GM12801 (cell line): ENCODE data around the gene KIAA0513.

ENCODE experiments used
- TF ChIP-seq, protein P1 (sequence below): IDR thresholded peaks from one replicate; pipeline ENCODE4 v1.5.1; 2011; ENCODE audit warnings: control low read depth; ENCODE audit not compliant: insufficient read length; ENCODE audit errors: extremely low read depth

Gene KIAA0513

DNA sequence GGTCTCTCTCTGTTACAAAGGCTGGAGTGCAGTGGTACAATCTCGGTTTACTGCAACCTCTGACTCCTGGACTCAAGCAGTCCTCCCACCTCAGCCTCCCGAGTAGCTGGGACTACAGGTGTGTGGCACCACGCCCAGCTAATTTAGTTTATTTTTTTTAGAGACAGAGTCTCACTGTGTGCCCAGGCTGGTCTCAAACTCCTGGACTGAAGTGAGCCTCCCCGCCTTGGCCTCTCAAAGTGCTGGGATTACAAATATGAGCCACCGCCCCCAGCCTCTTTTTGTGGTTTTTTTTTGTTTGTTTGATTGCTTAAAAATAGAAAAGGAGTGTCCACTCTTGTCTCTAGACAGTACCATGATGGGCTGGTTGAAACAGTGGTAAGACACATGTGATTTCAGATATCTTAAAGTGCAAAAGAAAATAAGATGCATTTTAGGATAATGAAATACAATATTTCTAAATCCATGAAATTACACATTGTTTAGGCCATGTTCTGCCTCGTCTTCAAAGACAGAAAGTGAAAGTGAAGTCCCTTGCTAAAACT is 27.4 kb downstream of the KIAA0513 start:
- TF ChIP-seq, protein P1, sequence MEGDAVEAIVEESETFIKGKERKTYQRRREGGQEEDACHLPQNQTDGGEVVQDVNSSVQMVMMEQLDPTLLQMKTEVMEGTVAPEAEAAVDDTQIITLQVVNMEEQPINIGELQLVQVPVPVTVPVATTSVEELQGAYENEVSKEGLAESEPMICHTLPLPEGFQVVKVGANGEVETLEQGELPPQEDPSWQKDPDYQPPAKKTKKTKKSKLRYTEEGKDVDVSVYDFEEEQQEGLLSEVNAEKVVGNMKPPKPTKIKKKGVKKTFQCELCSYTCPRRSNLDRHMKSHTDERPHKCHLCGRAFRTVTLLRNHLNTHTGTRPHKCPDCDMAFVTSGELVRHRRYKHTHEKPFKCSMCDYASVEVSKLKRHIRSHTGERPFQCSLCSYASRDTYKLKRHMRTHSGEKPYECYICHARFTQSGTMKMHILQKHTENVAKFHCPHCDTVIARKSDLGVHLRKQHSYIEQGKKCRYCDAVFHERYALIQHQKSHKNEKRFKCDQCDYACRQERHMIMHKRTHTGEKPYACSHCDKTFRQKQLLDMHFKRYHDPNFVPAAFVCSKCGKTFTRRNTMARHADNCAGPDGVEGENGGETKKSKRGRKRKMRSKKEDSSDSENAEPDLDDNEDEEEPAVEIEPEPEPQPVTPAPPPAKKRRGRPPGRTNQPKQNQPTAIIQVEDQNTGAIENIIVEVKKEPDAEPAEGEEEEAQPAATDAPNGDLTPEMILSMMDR, result no peak

DNA sequence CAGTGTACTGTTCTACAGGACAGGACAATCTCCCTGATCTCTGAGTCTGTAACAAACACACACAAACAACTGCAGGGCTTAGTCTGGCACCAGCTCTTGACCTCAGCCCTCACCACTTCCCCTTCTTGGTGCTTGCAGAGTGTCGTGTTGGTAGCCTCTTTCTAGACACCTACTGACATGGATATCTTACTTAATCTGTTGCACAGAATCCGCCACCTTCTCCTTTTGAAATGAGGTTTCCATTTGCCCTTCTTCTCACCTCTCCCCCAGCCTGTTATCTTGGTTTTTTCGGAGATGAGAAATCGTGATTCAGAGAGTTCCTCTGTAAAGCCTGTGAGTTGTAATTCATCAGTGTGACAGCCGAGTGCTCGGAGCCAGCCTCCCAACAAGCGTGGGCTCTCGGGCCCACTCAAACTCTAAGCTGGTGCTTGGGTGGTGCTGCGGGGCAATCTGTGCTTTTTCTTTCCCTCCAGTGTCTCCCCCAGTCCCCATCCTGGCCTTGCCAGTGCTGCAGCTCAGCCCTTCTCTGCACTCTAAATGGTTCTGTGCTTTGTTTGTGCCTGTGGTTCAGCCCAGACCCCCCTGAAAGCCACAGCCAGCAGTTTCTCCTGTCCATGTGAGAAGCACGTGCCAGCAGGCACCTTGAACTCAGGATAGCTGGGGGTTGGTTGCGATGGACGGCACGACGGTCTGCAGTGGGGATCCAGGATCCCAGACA is 28.1 kb downstream of the KIAA0513 start:
- TF ChIP-seq, protein P1, result no peak

DNA sequence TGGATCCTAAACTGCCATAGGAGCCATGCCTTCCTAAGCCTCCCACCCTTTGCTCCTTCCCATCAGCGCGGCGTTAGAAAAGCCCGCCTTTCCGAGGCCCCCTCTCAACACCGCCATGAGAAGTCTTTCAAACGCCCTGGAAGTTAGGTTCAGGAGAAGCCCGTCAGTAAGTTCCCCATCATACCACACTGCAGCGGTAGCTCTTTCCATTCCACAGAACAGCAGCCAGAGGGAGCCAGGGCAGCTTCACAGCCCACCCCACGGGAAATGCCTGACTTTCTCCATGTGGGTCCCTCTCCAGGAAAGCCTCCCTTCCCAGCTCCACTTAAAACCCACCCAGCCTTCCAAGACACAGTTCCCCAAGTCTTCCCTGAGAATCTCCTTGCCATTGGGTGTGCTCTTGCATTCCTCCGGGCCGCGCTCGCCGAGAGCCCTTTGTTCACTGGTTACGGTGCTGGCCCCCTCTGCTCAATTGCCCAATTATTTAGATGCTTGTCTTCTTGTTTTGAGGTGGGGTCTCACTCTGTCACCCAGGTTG is 28.7 kb downstream of the KIAA0513 start:
- TF ChIP-seq, protein P1, result no peak

DNA sequence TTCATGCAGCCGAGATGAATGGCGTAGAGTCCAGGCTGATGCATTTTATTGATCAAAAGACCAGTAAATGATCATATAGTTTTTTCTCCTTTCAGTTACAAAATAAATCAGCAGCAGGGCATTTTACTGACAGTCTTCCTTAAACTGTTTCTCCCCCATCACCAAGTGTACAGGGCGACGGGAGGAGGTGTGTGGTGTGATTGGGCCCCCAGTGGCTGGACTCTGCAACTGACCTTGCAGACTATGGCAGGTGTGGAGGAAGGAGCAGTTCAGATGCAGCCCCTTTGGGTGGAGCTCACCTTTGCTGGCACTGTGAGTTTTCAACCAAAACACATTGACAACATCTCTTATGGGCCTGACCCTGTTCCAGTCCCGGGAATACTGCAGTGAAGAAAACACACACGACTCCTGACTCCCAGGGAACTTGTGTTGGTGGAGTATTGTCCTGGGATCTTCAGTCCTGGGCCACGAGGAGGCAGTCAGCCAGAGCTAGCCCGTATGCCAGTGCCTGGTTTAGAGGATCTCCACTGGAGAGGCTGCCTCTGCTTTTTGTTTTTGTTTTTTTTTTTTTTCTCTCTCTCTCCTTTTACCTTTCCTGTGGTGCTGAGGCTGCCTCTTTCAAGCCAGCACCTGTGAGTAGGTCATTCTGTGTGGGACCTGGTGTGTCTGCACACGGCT is 29.8 kb downstream of the KIAA0513 start:
- TF ChIP-seq, protein P1, result no peak

DNA sequence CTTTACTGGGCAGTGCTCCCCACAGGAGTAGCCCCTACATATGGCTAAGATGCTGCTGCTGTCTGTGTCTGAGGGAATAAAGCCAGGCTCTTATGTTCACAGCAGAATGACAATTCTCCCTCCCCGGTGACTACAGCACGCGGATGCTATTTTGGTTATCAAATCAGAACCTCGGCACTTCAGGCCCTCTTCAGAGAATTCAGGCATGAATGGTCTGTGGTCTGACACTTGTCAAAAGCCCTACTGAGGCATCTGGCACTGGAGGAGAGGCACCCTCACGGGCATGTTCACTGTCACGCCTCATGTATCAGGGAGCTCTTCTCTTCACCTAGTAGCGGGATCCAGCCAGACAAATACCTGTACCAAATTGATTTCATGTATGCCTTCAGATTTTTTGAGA is 30.4 kb downstream of the KIAA0513 start:
- TF ChIP-seq, protein P1, result no peak

DNA sequence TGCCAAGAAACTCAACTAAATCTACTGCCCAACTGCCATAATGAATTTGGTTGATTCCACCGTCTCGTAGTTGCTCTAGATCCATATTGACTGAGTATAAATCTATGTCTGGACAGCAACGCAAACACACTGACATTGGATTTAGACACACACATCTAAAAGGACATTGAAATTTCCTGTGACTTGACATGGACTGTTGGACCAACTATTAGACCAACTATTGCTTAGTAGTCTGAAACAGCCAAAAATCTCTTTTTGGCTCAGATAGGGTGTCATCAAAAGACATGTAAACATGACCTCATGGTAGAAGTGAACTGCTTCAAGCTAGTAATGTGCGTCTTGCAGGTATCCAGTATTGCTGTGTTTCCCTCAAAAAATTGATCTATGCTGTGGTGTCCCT is 31.3 kb downstream of the KIAA0513 start:
- TF ChIP-seq, protein P1, result no peak

DNA sequence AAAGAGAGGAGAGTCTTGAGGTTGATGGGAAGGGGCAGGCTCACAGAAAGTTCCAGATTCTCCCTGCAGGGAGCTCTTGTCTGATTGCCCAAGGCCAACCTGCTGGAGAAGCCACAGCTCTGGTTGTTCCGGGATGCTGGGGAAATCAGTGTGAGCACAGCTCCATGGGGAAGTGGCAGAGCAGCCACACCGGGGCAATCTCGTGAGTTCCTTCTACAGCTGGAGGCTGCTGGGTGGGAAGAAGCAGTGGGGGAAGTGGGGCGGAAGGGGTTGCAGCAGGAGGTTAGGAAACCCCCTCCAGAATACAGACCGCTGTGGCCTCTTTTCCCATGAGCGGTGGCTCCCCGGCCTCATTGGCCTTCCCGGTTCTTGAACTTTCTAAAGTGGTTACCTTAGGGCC is 34.0 kb downstream of the KIAA0513 start:
- TF ChIP-seq, protein P1, result no peak
